A673 (cell line): Measurements from ENCODE around the gene A4GALT.

Experiments used
- EZH2 ChIP-seq: fragments of 200-600 bp; sonication (generic); IDR thresholded peaks from 2 replicates; pipeline ENCODE4 v1.6.1; 2017; ENCODE audit warnings: borderline replicate concordance, low read depth, mild to moderate bottlenecking, mixed read lengths, antibody characterized with exemption, low read length; ENCODE audit not compliant: poor library complexity, severe bottlenecking
- TF ChIP-seq, protein P1 (sequence below): fragments of 300-800, 200-600 bp; sonication (generic); conservative IDR thresholded peaks from 2 replicates; pipeline ENCODE4 v1.5.1; 2017; ENCODE audit warnings: low read depth, mild to moderate bottlenecking, antibody characterized with exemption, low read length, moderate library complexity, mixed read lengths

DNA sequence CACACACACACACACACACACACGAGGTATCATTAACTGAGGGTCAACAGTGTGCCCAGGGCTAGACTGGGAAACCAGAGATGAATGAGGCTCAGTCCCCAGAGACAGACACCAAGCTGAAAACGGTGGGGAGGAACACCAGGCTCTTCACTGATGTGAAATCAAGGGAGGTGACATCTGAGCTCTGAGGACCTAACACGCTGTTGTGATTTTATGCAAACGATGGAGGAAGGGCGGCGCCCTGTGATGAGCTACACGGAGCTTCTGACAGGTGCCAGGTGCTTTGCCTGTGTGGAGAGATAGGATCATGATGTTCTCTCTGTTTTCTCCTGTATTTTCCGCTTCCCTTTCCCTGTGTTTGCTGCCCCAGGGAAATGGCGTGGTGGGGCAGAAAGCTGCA is 65.0 kb downstream of the A4GALT start:
- TF ChIP-seq, protein P1, sequence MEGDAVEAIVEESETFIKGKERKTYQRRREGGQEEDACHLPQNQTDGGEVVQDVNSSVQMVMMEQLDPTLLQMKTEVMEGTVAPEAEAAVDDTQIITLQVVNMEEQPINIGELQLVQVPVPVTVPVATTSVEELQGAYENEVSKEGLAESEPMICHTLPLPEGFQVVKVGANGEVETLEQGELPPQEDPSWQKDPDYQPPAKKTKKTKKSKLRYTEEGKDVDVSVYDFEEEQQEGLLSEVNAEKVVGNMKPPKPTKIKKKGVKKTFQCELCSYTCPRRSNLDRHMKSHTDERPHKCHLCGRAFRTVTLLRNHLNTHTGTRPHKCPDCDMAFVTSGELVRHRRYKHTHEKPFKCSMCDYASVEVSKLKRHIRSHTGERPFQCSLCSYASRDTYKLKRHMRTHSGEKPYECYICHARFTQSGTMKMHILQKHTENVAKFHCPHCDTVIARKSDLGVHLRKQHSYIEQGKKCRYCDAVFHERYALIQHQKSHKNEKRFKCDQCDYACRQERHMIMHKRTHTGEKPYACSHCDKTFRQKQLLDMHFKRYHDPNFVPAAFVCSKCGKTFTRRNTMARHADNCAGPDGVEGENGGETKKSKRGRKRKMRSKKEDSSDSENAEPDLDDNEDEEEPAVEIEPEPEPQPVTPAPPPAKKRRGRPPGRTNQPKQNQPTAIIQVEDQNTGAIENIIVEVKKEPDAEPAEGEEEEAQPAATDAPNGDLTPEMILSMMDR: no peak
- TF ChIP-seq EZH2: no peak
